ENCODE results near the gene ABLIM3. TPM values are rescaled to one million over a fixed set of nuclear protein-coding genes. Genes with fewer than 3 reads are reported as not detected.

The ABLIM3 gene
- total RNA-seq, 1 experiment from 2014 or later = 12.9 TPM

GRCh38 chr5:149221731-149222342 is 80.5 kb downstream of the ABLIM3 start:
- H3K4me3 ChIP-seq (ENCODE audit: low read depth in 2 of 2, low read length in 2 of 2) = no peak overlapping the region
- no peak for TF ChIP-seq TCF7L2 (IDR thresholded peaks at IDR 0.05; ENCODE audit: low read depth, low read length)
- TF ChIP-seq REST (IDR thresholded peaks at IDR 0.05; ENCODE audit: insufficient read depth in 1 of 2, low read depth in 2 of 2, low read length in 1 of 2) = no peak
- no peak for TF ChIP-seq SIN3A (IDR thresholded peaks at IDR 0.05; ENCODE audit: borderline replicate concordance, insufficient read depth, low read depth, low read length)
- TF ChIP-seq POLR2AphosphoS5 (IDR thresholded peaks at IDR 0.05; ENCODE audit: low read depth, low read length) = no peak
- TF ChIP-seq CTCF (IDR thresholded peaks at IDR 0.05) = no peak
- POLR2A ChIA-PET = no interaction called here
- no peaks in the 10 kb centered on the region for H3K36me3 ChIP-seq (ENCODE audit: control insufficient read depth, insufficient read depth, low read length)
- H3K27ac ChIP-seq (ENCODE audit: low read length) = no peak overlapping the region
- H3K27me3 ChIP-seq (ENCODE audit: control insufficient read depth, insufficient read depth, low read length) = no peaks in the 10 kb centered on the region
- H3K4me1 ChIP-seq (ENCODE audit: control insufficient read depth, insufficient read depth, low read length) = no peaks in the 10 kb centered on the region
- in situ Hi-C loops (cut with HindIII; ENCODE audit: low pct_unique_long_range_greater_than_20kb, low sequenced_read_pairs) (no loop called here), intact Hi-C loops (cut with micrococcal nuclease; ENCODE audit: unreplicated experiment) (no loop called here)
- ATAC-seq (no peak), DNase-seq (ENCODE audit: low read depth, low spot score) (no peak)
- H3K9me3 ChIP-seq (ENCODE audit: control insufficient read depth, insufficient read depth, low read depth, low read length) = no peaks in the 10 kb centered on the region
- CTCF ChIA-PET = interaction anchor here (0.7 kb wide), 1 partner anchor 36 kb away, joined by 12 read pairs; no protein-coding TSS in a partner anchor
- BruUV-seq (replicated peaks) = no TSS peak

- Histone ChIP-seq H3K4me3 (ENCODE audit: low read depth in 2 of 2, low read length in 2 of 2) (no peak overlapping the region), H3K27me3 (ENCODE audit: control insufficient read depth, insufficient read depth, low read length) (no peaks in the 10 kb centered on the region), H3K4me1 (ENCODE audit: control insufficient read depth, insufficient read depth, low read length) (no peaks in the 10 kb centered on the region), H3K36me3 (ENCODE audit: control insufficient read depth, insufficient read depth, low read length) (no peaks in the 10 kb centered on the region), H3K9me3 (ENCODE audit: control insufficient read depth, insufficient read depth, low read depth, low read length) (no peaks in the 10 kb centered on the region), H3K27ac (ENCODE audit: low read length) (no peak overlapping the region)
- in situ Hi-C loops (cut with HindIII; ENCODE audit: low pct_unique_long_range_greater_than_20kb, low sequenced_read_pairs) = no loop called here
- ChIA-PET CTCF (interaction anchor here (0.6 kb wide), 1 partner anchor 62 kb away, joined by 9 read pairs; no protein-coding TSS in a partner anchor), POLR2A (interaction anchor here (0.5 to 0.7 kb wide), 2 partner anchors 56 to 393 kb away, joined by 3 to 4 read pairs; no protein-coding TSS in a partner anchor)
- DNase-seq (ENCODE audit: low read depth, low spot score) (no peak), ATAC-seq (no peak)
- intact Hi-C loops (cut with micrococcal nuclease; ENCODE audit: unreplicated experiment) = no loop called here
- TF ChIP-seq POLR2AphosphoS5 (IDR thresholded peaks at IDR 0.05; ENCODE audit: low read depth, low read length) = no peak
- no peak for TF ChIP-seq TCF7L2 (IDR thresholded peaks at IDR 0.05; ENCODE audit: low read depth, low read length)
- TF ChIP-seq SIN3A (IDR thresholded peaks at IDR 0.05; ENCODE audit: borderline replicate concordance, insufficient read depth, low read depth, low read length) = no peak
- no TSS peak for BruUV-seq (replicated peaks)
Observed at GRCh38 chr5:149223081-149223848, 82.0 kb downstream of the ABLIM3 start.

Measured in Panc1 (cell line).